K562 (cell line): ENCODE measurements around the gene TMEM170A. TPM values are rescaled to one million over a fixed set of nuclear protein-coding genes. Genes with fewer than 3 reads are reported as not detected.

Experiments used
- ATAC-seq: fragments of 200-7000 bp; cut with Tn5 transposase; 3 replicates; pipeline ENCODE4 v1.9.1; 2020; ENCODE audit warnings: moderate library complexity
- BruUV-seq: library from RNA; stranded (reverse); fragments of 400-500 nt; replicated peaks from 2 replicates; lab custom pipeline; 2021; lab: Mats Ljungman, UMichigan
- CTCF ChIA-PET: fragments of 300-600 bp; formaldehyde crosslinking; extraction: SDS; loops from one replicate; lab custom pipeline; 2021; ENCODE audit warnings: low intra/inter-chr PET ratio; lab: Yijun Ruan, JAX
- POLR2A ChIA-PET: fragments of 300-600, 350-650 bp; sonication (Branson Sonifier 250); formaldehyde crosslinking; extraction: SDS; loops from one replicate; lab custom pipeline; 2021; ENCODE audit warnings: antibody characterized with exemption, inconsistent platforms; lab: Yijun Ruan, JAX
- DNase-seq, 4 experiments: peaks; one replicate each; pipeline versions ENCODE4 v3.0.0 to v3.0.0-alpha.2; 2011 to 2018; ENCODE audit warnings: low spot score in 3 of 4, mixed read lengths in 3 of 4; ENCODE audit errors: extremely low read depth in 1 of 4
- FAIRE-seq: peaks from 2 replicates; lab custom pipeline; 2011; peaks lifted over from hg19 to GRCh38; lab: Jason Lieb, UNC
- H2AFZ ChIP-seq: 2 replicates; pipeline ENCODE4 v1.6.0; 2011; ENCODE audit warnings: low read depth, low read length, control low read depth, inconsistent platforms
- H3K27ac ChIP-seq: fragments of 200-600 bp; 3 replicates; pipeline ENCODE4 v1.8.0; 2011; ENCODE audit warnings: low read depth, mild to moderate bottlenecking, control low read depth, inconsistent platforms, low read length, moderate library complexity, mixed read lengths; ENCODE audit errors: extremely low read depth
- H3K27me3 ChIP-seq, 2 experiments: fragments of 300-600 bp in 1 of 2; 2 replicates in 1 of 2; 3 replicates in 1 of 2; pipeline versions ENCODE4 v1.6.0 to v1.8.0; 2011; ENCODE audit warnings: inconsistent platforms in 2 of 2, low read length in 2 of 2, mild to moderate bottlenecking in 1 of 2, mixed read lengths in 1 of 2, moderate library complexity in 1 of 2; ENCODE audit not compliant: control insufficient read depth in 2 of 2, insufficient read depth in 2 of 2
- H3K36me3 ChIP-seq: fragments of 300-600 bp; 3 replicates; pipeline ENCODE4 v1.8.0; 2011; ENCODE audit warnings: mild to moderate bottlenecking, low read length, inconsistent platforms; ENCODE audit not compliant: control insufficient read depth, insufficient read depth
- H3K4me1 ChIP-seq, 2 experiments: fragments of 200-600 bp in 1 of 2; replicated peaks in 1 of 2; 2 replicates in 1 of 2; 3 replicates in 1 of 2; pipeline versions ENCODE4 v1.5.1 to v1.8.0; 2011; ENCODE audit warnings: inconsistent platforms in 2 of 2, low read length in 2 of 2, mild to moderate bottlenecking in 1 of 2, mixed read lengths in 1 of 2, moderate library complexity in 1 of 2; ENCODE audit not compliant: control insufficient read depth in 2 of 2, insufficient read depth in 2 of 2
- H3K4me2 ChIP-seq: 2 replicates; pipeline ENCODE4 v1.6.1; 2011; ENCODE audit warnings: low read length, control low read depth, inconsistent platforms, mixed read lengths; ENCODE audit not compliant: insufficient read depth
- H3K4me3 ChIP-seq: fragments of 200-600 bp; sonication (generic), shearing (Covaris generic); 2 replicates; pipeline ENCODE4 v1.5.1; 2016; ENCODE audit warnings: control low read depth, inconsistent platforms
- H3K79me2 ChIP-seq: fragments of 200-600 bp; 3 replicates; pipeline ENCODE4 v1.8.0; 2011; ENCODE audit warnings: low read length, inconsistent platforms; ENCODE audit not compliant: control insufficient read depth, insufficient read depth
- H3K9ac ChIP-seq, 2 experiments: 2 replicates each; pipeline versions ENCODE4 v1.6.0 to v1.6.1; 2011; ENCODE audit warnings: low read depth in 2 of 2, low read length in 2 of 2, control low read depth in 1 of 2, inconsistent platforms in 1 of 2, mild to moderate bottlenecking in 1 of 2, mixed read lengths in 1 of 2; ENCODE audit not compliant: insufficient read depth in 1 of 2
- H3K9me1 ChIP-seq: one replicate; pipeline ENCODE4 v1.6.0; 2011; ENCODE audit warnings: inconsistent platforms, mild to moderate bottlenecking, low read length, moderate library complexity; ENCODE audit not compliant: control insufficient read depth, insufficient read depth
- H3K9me3 ChIP-seq: replicated peaks from 2 replicates; pipeline ENCODE4 v1.5.1; 2011; ENCODE audit warnings: low read depth, low read length, inconsistent platforms; ENCODE audit not compliant: control insufficient read depth, insufficient read depth
- H4K20me1 ChIP-seq: replicated peaks from 2 replicates; pipeline ENCODE4 v1.6.1; 2011; ENCODE audit warnings: low read length, inconsistent platforms, mixed read lengths; ENCODE audit not compliant: control insufficient read depth, insufficient read depth
- ERF ChIP-seq: fragments of 450-650 bp; formaldehyde crosslinking; IDR thresholded peaks from 2 replicates; pipeline ENCODE4 v1.4.0; 2020; ENCODE audit warnings: mild to moderate bottlenecking, mixed read lengths
- MAZ ChIP-seq, 2 experiments: fragments of 450-650 bp in 1 of 2; sonication (generic) in 1 of 2; formaldehyde crosslinking; IDR thresholded peaks in 1 of 2; conservative IDR thresholded peaks in 1 of 2; 2 replicates each; pipeline versions ENCODE4 v1.4.0 to v1.5.0; 2020; ENCODE audit warnings: mild to moderate bottlenecking in 1 of 2, missing genetic modification reagents in 1 of 2
- NRF1 ChIP-seq, 2 experiments: fragments of 450-650 bp; IDR thresholded peaks in 1 of 2; conservative IDR thresholded peaks in 1 of 2; 2 replicates each; pipeline ENCODE4 v1.6.1; 2014; ENCODE audit warnings: mild to moderate bottlenecking in 2 of 2
- PCBP1 ChIP-seq: fragments of 200-400 bp; formaldehyde crosslinking; IDR thresholded peaks from 2 replicates; pipeline ENCODE4 v1.6.1; 2018; ENCODE audit warnings: mild to moderate bottlenecking, low read depth, low read length; ENCODE audit not compliant: poor library complexity, severe bottlenecking
- YY1 ChIP-seq, 3 experiments: IDR thresholded peaks; 2 replicates each; pipeline ENCODE4 v1.6.1; 2011; ENCODE audit warnings: low read length in 2 of 3, mild to moderate bottlenecking in 2 of 3, moderate library complexity in 2 of 3, borderline replicate concordance in 1 of 3, control low read depth in 1 of 3, low read depth in 1 of 3; ENCODE audit not compliant: insufficient read depth in 3 of 3, insufficient replicate concordance in 2 of 3, control insufficient read depth in 1 of 3, insufficient read length in 1 of 3; ENCODE audit errors: extremely low read depth in 1 of 3
- ZHX1 ChIP-seq: fragments of 150-350 bp; conservative IDR thresholded peaks from 2 replicates; pipeline ENCODE4 v1.6.1; 2014; ENCODE audit warnings: low read length
- ZNF398 ChIP-seq: fragments of 250-450 bp; sonication (Bioruptor Pico); IDR thresholded peaks from 2 replicates; pipeline ENCODE4 v1.8.0; 2021; ENCODE audit warnings: moderate library complexity, mild to moderate bottlenecking, inconsistent platforms
- WGBS: fragments of 100-300 bp; shearing (Covaris generic); methylation state at CpG from one replicate; pipeline ENCODE4 v1.1.6; 2016; ENCODE audit warnings: low coverage, mixed read lengths; ENCODE audit not compliant: insufficient coverage; ENCODE audit errors: missing lambda C conversion rate; 5-methylcytosine and 5-hydroxymethylcytosine counted together
- in situ Hi-C: fragments of 300-500 bp; cut with MboI; formaldehyde crosslinking; loops from 4 replicates; pipeline ENCODE4 v1.15.0; 2018; ENCODE audit warnings: inconsistent platforms, mixed read lengths
- intact Hi-C: fragments of 100-400 bp; cut with micrococcal nuclease; formaldehyde crosslinking; loops from 2 replicates; pipeline ENCODE4 v1.14.2; 2022
- polyA plus RNA-seq, 8 experiments: library from polyadenylated mRNA; depleted of rRNA in 4 of 8; stranded (reverse) in 5 of 8; unstranded in 3 of 8; fragments of >200 nt; fragmentation: Nextera tagmentation in 2 of 8; fragmentation: Illumina TruSeq in 1 of 8; extraction: Ambion mirVana in 2 of 8; extraction: Trizol in 1 of 8; gene quantifications; 2 replicates each; pipeline versions ENCODE4 v1.2.1 to v1.2.3, GENCODE V29; 2011 to 2014; ENCODE audit warnings: inconsistent platforms in 1 of 8, missing spikeins in 1 of 8
- total RNA-seq, 7 experiments: library from RNA; depleted of rRNA in 6 of 7; stranded (reverse); fragments of >200 nt in 6 of 7; fragmentation: Illumina TruSeq in 2 of 7; extraction: Trizol in 2 of 7; gene quantifications; 2 replicates each; pipeline versions ENCODE4 v1.2.1 to v1.2.3, GENCODE V29; 2011 to 2021; ENCODE audit warnings: low replicate concordance in 1 of 7
- TF ChIP-seq, protein P1 (sequence below): fragments of 450-650 bp; IDR thresholded peaks from 2 replicates; pipeline ENCODE4 v1.6.1; 2017; ENCODE audit warnings: antibody characterized with exemption, mild to moderate bottlenecking

TMEM170A gene
- total and polyA plus RNA-seq, 9 of the 15 experiments (the other 6 are each of a cell fraction or from before 2014, with no cell fraction given) = 6.1 to 30.2 (median 15.0) TPM

GRCh38 chr16:75420987-75421819 lies 43.3 kb downstream of the TMEM170A start:
- Histone ChIP-seq H3K9ac (peak overlapping the region in 1 of 2 experiments; percentile 31; a peak in 2 of 4 replicates), H3K4me3 (0 out of 2 replicates have a peak overlapping the region, but pooled peaks have one; percentile 3)
- no peak for TF ChIP-seq ZNF398 (CRISPR knock-in tag)
- peak in 1 of 3 experiments; percentile 53 for TF ChIP-seq YY1 (IDR thresholded peaks at IDR 0.05; ENCODE audit: borderline replicate concordance in 1 of 3, control insufficient read depth in 1 of 3, extremely low read depth in 1 of 3, insufficient read depth in 3 of 3, insufficient read length in 1 of 3, insufficient replicate concordance in 2 of 3, low read depth in 1 of 3, low read length in 2 of 3)
- peak; percentile 90 to 91 for TF ChIP-seq NRF1 (conservative IDR thresholded peaks at IDR 0.05 in 1 of 2, IDR thresholded peaks at IDR 0.05 in 1 of 2)
- TF ChIP-seq MAZ (CRISPR knock-in tag; conservative IDR thresholded peaks at IDR 0.05 in 1 of 2, IDR thresholded peaks at IDR 0.05 in 1 of 2) = peak in 1 of 2 experiments; percentile 68; a peak in 2 of 4 replicates
- 0 out of 2 replicates have a peak, but pooled peaks have one; percentile 41 for TF ChIP-seq ZHX1
- TF ChIP-seq ERF = no peak
- TF ChIP-seq, protein P1, sequence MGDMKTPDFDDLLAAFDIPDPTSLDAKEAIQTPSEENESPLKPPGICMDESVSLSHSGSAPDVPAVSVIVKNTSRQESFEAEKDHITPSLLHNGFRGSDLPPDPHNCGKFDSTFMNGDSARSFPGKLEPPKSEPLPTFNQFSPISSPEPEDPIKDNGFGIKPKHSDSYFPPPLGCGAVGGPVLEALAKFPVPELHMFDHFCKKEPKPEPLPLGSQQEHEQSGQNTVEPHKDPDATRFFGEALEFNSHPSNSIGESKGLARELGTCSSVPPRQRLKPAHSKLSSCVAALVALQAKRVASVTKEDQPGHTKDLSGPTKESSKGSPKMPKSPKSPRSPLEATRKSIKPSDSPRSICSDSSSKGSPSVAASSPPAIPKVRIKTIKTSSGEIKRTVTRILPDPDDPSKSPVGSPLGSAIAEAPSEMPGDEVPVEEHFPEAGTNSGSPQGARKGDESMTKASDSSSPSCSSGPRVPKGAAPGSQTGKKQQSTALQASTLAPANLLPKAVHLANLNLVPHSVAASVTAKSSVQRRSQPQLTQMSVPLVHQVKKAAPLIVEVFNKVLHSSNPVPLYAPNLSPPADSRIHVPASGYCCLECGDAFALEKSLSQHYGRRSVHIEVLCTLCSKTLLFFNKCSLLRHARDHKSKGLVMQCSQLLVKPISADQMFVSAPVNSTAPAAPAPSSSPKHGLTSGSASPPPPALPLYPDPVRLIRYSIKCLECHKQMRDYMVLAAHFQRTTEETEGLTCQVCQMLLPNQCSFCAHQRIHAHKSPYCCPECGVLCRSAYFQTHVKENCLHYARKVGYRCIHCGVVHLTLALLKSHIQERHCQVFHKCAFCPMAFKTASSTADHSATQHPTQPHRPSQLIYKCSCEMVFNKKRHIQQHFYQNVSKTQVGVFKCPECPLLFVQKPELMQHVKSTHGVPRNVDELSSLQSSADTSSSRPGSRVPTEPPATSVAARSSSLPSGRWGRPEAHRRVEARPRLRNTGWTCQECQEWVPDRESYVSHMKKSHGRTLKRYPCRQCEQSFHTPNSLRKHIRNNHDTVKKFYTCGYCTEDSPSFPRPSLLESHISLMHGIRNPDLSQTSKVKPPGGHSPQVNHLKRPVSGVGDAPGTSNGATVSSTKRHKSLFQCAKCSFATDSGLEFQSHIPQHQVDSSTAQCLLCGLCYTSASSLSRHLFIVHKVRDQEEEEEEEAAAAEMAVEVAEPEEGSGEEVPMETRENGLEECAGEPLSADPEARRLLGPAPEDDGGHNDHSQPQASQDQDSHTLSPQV = peak; percentile 32; the same call in 1 of the 2 replicates
- TF ChIP-seq PCBP1 = no peak

More at GRCh38 chr16:75420987-75421819, 43.3 kb downstream of the TMEM170A start:
- Histone ChIP-seq H3K27me3 (no peaks in the 10 kb centered on the region), H2AFZ (peak overlapping the region; percentile 68), H3K79me2 (peaks cover 75% of the 10 kb centered on the region), H3K9me3 (no peaks in the 10 kb centered on the region), H4K20me1 (no peaks in the 10 kb centered on the region), H3K4me1 (peaks cover 4 to 8% of the 10 kb centered on the region in 2 experiments; a peak in 4 of 5 replicates), H3K36me3 (no peaks in the 10 kb centered on the region), H3K9me1 (no peaks in the 10 kb centered on the region), H3K4me2 (peak overlapping the region; percentile 64), H3K27ac (peak overlapping the region; percentile 29; the same call in 2 of the 3 replicates)
- ATAC-seq (peak; percentile 97), DNase-seq (peak; percentile 26 to 85 (median 46)), FAIRE-seq (peak; percentile 89)
- CTCF ChIA-PET = interaction anchor here (1.2 kb wide), 1 partner anchor 43 kb away, joined by 4 read pairs; the partner anchor contains the start of gene TMEM170A
- in situ Hi-C loops = no loop called here
- POLR2A ChIA-PET = interaction anchor here (0.6 to 1.9 kb wide), 4 partner anchors 9 to 254 kb away, joined by 3 to 12 read pairs (median 3); partner anchors contain the start of gene CFDP1
- 21% methylated on average over 8 of the region's 8 CpGs for WGBS
- intact Hi-C loops = loop anchor here (1.0 to 5.0 kb wide), 2 partner anchors 11 to 41 kb away; partner anchors contain the start of gene TMEM170A
- BruUV-seq = no TSS peak
